Amniotic stem cell (primary cell): ENCODE measurements around the gene KNCN.

Source experiments
- DNase-seq: peaks from one replicate; lab custom pipeline; 2025; lab: John Stamatoyannopoulos, UW

Gene KNCN

GRCh38 chr1:46523496-46524353, 27.7 kb downstream of the KNCN start:
- no peak for DNase-seq

GRCh38 chr1:46522969-46523320, 28.5 kb downstream of the KNCN start:
- DNase-seq, result no peak

- DNase-seq, result no peak
Observed at GRCh38 chr1:46522184-46522968, 29.1 kb downstream of the KNCN start.

GRCh38 chr1:46521414-46521813, 30.0 kb downstream of the KNCN start:
- no peak for DNase-seq

GRCh38 chr1:46520063-46520911, 31.2 kb downstream of the KNCN start:
- DNase-seq, result peak; percentile 57

GRCh38 chr1:46519209-46519608, 32.2 kb downstream of the KNCN start:
- no peak for DNase-seq

- DNase-seq, result no peak
Observed at GRCh38 chr1:46517932-46518498, 33.4 kb downstream of the KNCN start.

GRCh38 chr1:46517010-46517600, 34.3 kb downstream of the KNCN start:
- DNase-seq, result no peak

- DNase-seq, result no peak
Observed at GRCh38 chr1:46516200-46516950, 35.1 kb downstream of the KNCN start.

GRCh38 chr1:46515576-46515975, 35.9 kb downstream of the KNCN start:
- no peak for DNase-seq

GRCh38 chr1:46513536-46513935, 37.9 kb downstream of the KNCN start:
- no peak for DNase-seq

GRCh38 chr1:46512792-46513190, 38.7 kb downstream of the KNCN start:
- DNase-seq, result no peak

- no peak for DNase-seq
Observed at GRCh38 chr1:46512135-46512791, 39.2 kb downstream of the KNCN start.

- no peak for DNase-seq
Observed at GRCh38 chr1:46510998-46511365, 40.5 kb downstream of the KNCN start.

GRCh38 chr1:46510341-46510997, 41.0 kb downstream of the KNCN start:
- DNase-seq, result no peak

GRCh38 chr1:46508757-46509156, 42.7 kb downstream of the KNCN start:
- DNase-seq, result no peak

- DNase-seq, result no peak
Observed at GRCh38 chr1:46506470-46507219, 44.8 kb downstream of the KNCN start.

- no peak for DNase-seq
Observed at GRCh38 chr1:46503421-46503820, 48.0 kb downstream of the KNCN start.

- no peak for DNase-seq
Observed at GRCh38 chr1:46501528-46501927, 49.9 kb downstream of the KNCN start.
